ENCODE measurements around the gene MCC.

MCC gene

DNA sequence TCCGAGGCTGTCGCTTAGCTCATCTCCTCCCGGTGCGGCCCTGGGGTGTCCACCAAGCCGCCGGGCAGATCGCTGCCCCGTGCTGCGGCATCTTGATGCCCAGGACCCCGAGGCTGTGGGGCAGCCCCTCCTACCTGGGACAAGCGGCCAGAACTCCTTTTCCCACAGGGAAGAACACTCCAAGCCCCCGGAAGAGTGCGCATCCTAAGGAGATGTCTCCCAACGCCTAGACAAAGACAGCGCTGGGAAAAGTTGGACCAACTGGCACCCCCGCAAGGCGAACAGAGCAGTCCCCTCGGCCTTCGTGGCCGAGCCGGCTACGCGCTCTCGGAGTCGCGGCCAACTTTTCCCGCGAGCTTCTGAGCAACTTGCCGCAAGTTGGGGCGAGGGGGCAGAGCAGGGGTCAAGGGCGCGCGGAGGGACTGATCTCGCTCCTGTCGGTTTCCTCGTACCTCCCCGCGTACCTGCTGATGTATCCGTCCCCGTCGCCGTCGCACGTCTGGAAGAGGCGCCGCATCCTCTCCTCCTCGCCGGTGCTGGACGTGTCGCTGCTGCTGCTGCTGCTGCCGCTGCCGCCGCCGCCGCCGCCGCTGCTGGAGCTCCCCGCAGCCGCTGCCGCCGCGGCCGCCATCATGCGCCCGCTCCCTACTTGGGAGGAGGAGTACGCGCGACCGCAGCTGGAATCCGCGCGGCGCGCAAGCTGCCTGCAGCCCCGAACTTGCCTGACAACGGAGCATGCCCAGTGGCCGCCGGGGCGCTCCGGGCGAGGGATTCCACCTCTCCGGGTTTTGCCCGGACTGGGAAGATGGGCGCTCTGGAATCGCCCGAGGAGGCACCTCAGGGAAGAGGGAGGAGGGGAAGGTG is at the start of gene MCC:
Gene MCC (minus strand): TSS at position 673 of the 864 bp plus-strand sequence.
- peak within 1 kb of the TSS; percentile 86 for H3K27ac ChIP-seq
- no peak for TF ChIP-seq CTCF (conservative IDR thresholded peaks at IDR 0.05)

- TF ChIP-seq CTCF (conservative IDR thresholded peaks at IDR 0.05): no peak
- H3K27ac ChIP-seq: no peak overlapping the region
These were observed 43.4 kb upstream of the MCC start for GRCh38 chr5:113531481-113532159.

DNA sequence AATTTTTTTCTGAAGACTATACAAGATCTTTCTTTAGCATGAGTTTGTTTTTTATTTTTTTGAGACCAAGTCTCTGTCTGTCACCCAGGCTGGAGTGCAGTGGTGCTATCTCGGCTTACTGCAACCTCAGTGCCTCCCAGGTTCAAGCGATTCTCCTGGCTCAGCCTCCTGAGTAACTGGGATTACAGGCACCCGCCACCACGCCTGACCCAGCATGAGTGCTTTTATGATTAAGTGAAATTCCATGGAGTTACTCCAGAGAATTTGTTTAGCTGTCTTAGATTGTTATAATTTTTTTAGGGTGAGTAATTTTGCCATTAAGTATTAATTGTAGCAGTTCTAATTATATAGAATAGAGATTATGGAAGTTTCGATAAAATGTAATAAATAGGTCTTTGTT is 39.5 kb upstream of the MCC start:
- no peak for TF ChIP-seq CTCF (conservative IDR thresholded peaks at IDR 0.05)
- no peak overlapping the region for H3K27ac ChIP-seq

DNA sequence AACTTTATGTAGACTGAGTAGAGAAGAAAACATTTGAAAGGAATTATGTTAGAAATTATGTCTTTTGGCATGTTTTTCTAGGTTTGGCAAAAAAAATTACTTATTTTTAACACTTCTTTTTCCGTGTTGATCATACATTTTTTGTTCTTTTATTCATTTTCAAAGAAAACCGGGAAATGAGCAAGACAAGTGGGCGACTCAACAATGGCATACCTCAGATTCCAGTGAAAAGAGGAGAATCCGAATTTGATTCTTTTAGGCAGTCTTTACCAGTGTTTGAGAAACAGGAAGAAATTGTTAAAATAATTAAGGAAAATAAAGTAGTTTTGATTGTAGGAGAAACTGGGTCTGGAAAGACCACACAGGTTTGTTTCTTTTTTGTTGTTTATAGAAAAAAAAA is 38.2 kb upstream of the MCC start:
- no peak for TF ChIP-seq CTCF (conservative IDR thresholded peaks at IDR 0.05)
- no peak overlapping the region for H3K27ac ChIP-seq

DNA sequence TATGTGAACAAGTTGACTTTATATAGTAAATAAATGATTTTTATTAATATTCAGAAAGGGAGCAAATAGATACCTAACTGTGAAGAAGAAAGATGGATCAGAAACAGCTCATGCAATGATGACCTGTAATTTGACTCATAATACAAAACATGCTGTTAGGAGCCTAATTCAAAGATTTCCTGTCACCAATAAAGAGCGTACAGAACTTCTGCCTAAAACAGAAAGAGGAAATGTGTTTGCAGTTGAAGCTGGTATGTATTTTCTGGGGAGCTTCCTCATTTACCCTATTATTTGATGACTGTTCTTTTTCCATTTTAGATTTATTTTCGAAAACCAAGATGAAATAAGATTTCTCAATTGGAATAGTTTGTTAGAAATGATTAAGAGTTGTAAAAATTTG is 36.7 kb upstream of the MCC start:
- H3K27ac ChIP-seq: no peak overlapping the region

GRCh38 chr5:113523168-113523567 is 34.9 kb upstream of the MCC start:
- no peak overlapping the region for H3K27ac ChIP-seq
- no peak for TF ChIP-seq CTCF (conservative IDR thresholded peaks at IDR 0.05)

More for the DNA sequence above, 36.7 kb upstream of the MCC start:
- TF ChIP-seq CTCF (conservative IDR thresholded peaks at IDR 0.05): no peak

DNA sequence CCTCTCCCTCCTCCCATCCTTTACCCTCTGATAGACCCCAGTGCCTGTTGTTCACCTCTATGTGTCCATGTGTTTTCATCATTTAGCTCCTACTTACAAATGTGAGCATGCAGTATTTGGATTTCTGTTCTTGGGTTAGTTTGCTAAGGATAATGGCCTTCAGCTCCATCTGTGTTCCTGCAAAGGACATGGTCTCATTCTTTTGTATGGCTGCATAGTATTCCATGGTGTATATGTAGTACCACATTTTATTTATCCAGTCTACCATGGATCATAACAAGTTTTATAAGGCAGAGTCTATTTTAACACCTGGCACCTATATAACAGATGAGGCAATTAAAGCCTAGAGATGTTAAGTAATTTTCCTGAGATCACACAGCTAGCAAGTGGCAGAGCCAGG is 32.6 kb upstream of the MCC start:
- TF ChIP-seq CTCF (conservative IDR thresholded peaks at IDR 0.05): no peak
- H3K27ac ChIP-seq: no peak overlapping the region
